IMR-90 (cell line): ENCODE data around the gene DACT1.

ENCODE experiments used
- CHD1 ChIP-seq: IDR thresholded peaks from 2 replicates; pipeline ENCODE4 v1.6.1; 2012; ENCODE audit warnings: low read depth, low read length, improper control_type of control experiment
- CTCF ChIP-seq: conservative IDR thresholded peaks from 2 replicates; pipeline ENCODE4 v1.5.1; 2012; ENCODE audit warnings: mild to moderate bottlenecking, low read depth, low read length, improper control_type of control experiment
- POLR2A ChIP-seq: IDR thresholded peaks from 2 replicates; pipeline ENCODE4 v1.6.1; 2012; ENCODE audit warnings: mild to moderate bottlenecking, low read depth, low read length
- RFX5 ChIP-seq: IDR thresholded peaks from 2 replicates; pipeline ENCODE4 v1.8.0; 2012; ENCODE audit warnings: low read depth, mild to moderate bottlenecking, low read length, moderate library complexity
- USF2 ChIP-seq: fragments of 150-350 bp; IDR thresholded peaks from 2 replicates; pipeline ENCODE4 v1.6.1; 2017; ENCODE audit warnings: mild to moderate bottlenecking, antibody characterized with exemption, low read length, low read depth

DNA sequence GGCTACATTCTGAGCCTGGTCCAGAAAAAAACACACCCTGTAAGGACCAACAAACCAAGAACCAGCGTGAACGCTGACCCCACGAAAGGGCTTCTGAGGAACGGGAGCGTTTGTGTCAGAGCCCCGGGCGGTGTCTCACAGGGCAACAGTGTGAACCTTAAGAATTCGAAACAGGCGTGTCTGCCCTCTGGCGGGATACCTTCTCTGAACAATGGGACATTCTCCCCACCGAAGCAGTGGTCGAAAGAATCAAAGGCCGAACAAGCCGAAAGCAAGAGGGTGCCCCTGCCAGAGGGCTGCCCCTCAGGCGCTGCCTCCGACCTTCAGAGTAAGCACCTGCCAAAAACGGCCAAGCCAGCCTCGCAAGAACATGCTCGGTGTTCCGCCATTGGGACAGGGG lies 7.9 kb downstream of the DACT1 start:
- TF ChIP-seq CTCF: no peak
- TF ChIP-seq POLR2A: no peak
- no peak for TF ChIP-seq USF2
- TF ChIP-seq RFX5: no peak
- TF ChIP-seq CHD1: no peak
